HCT116 (cell line): Measurements from ENCODE around the gene ACBD4. TPM values are rescaled to one million over a fixed set of nuclear protein-coding genes. Genes with fewer than 3 reads are reported as not detected.

ENCODE experiments used
- ATAC-seq: fragments of 200-7000 bp; cut with Tn5 transposase; 2 replicates; pipeline ENCODE4 v1.9.1; 2020; ENCODE audit warnings: mild to moderate bottlenecking, moderate library complexity
- BruUV-seq: library from RNA; stranded (reverse); fragments of 400-500 nt; replicated peaks from 2 replicates; lab custom pipeline; 2021; lab: Mats Ljungman, UMichigan
- CTCF ChIA-PET: fragments of 300-600 bp; sonication (Branson Sonifier 250); formaldehyde crosslinking; loops from one replicate; lab custom pipeline; 2021; ENCODE audit warnings: antibody characterized with exemption; lab: Charles Lee
- POLR2A ChIA-PET: fragments of 300-600, 350-600 bp; sonication (Branson Sonifier 250); formaldehyde crosslinking; loops from one replicate; lab custom pipeline; 2021; ENCODE audit warnings: antibody characterized with exemption; lab: Charles Lee
- RAD21 ChIA-PET, 2 experiments: fragments of 300-600 bp; sonication (Branson Sonifier 250); formaldehyde crosslinking; loops; one replicate each; lab custom pipeline; 2023; ENCODE audit warnings: low total read pairs in 2 of 2; ENCODE audit not compliant: uncharacterized antibody in 2 of 2, unreplicated experiment in 2 of 2, low non-redundant PET in 1 of 2; lab: Charles Lee
- DNase-seq: peaks from one replicate; pipeline ENCODE4 v3.0.0-alpha.2; 2010; ENCODE audit warnings: low read depth, low spot score
- H2AFZ ChIP-seq: fragments of 200-600 bp; shearing (Covaris generic), sonication (generic); 2 replicates; pipeline ENCODE4 v1.6.1; 2017; ENCODE audit warnings: low read depth, mixed run types, mixed read lengths, antibody characterized with exemption, low read length; ENCODE audit not compliant: poor library complexity, severe bottlenecking
- H3K27ac ChIP-seq: 2 replicates; pipeline ENCODE4 v1.5.1; 2012; ENCODE audit warnings: low read depth, low read length
- H3K27me3 ChIP-seq: fragments of 200-600 bp; sonication (generic); 2 replicates; pipeline ENCODE4 v1.6.1; 2016; ENCODE audit warnings: mixed run types, low read length, mixed read lengths; ENCODE audit not compliant: insufficient read depth
- H3K36me3 ChIP-seq, 2 experiments: fragments of 200-500 bp in 1 of 2; fragments of 200-600 bp in 1 of 2; sonication (Bioruptor generic) in 1 of 2; sonication (generic) in 1 of 2; 2 replicates each; pipeline versions ENCODE4 v1.5.1 to v1.6.1; 2014 to 2016; ENCODE audit warnings: low read length in 2 of 2, inconsistent platforms in 1 of 2, mixed read lengths in 1 of 2, mixed run types in 1 of 2; ENCODE audit not compliant: insufficient read depth in 2 of 2, control insufficient read depth in 1 of 2
- H3K4me1 ChIP-seq, 2 experiments: fragments of 200-600 bp in 1 of 2; sonication (generic) in 1 of 2; 2 replicates each; pipeline versions ENCODE4 v1.5.1 to v1.6.1; 2012 to 2017; ENCODE audit warnings: low read length in 2 of 2, inconsistent platforms in 1 of 2, mild to moderate bottlenecking in 1 of 2, mixed read lengths in 1 of 2, mixed run types in 1 of 2, moderate library complexity in 1 of 2; ENCODE audit not compliant: insufficient read depth in 2 of 2, control insufficient read depth in 1 of 2
- H3K4me2 ChIP-seq: fragments of 200-600 bp; sonication (generic); 2 replicates; pipeline ENCODE4 v1.6.1; 2017; ENCODE audit warnings: mixed run types, low read length, mixed read lengths
- H3K4me3 ChIP-seq, 2 experiments: fragments of 200-600 bp in 1 of 2; sonication (generic) in 1 of 2; replicated peaks in 1 of 2; 2 replicates each; pipeline ENCODE4 v1.5.1; 2011 to 2016; ENCODE audit warnings: low read length in 2 of 2, control low read depth in 1 of 2, low read depth in 1 of 2, mild to moderate bottlenecking in 1 of 2, mixed read lengths in 1 of 2, mixed run types in 1 of 2
- H3K79me2 ChIP-seq: fragments of 200-600 bp; sonication (generic); 2 replicates; pipeline ENCODE4 v1.6.1; 2017; ENCODE audit warnings: mild to moderate bottlenecking, mixed run types, low read length, moderate library complexity, mixed read lengths; ENCODE audit not compliant: insufficient read depth
- H3K9ac ChIP-seq: fragments of 200-600 bp; sonication (generic); 2 replicates; pipeline ENCODE4 v1.6.1; 2016; ENCODE audit warnings: low read length, mixed read lengths
- H3K9me2 ChIP-seq: fragments of 200-600 bp; sonication (generic), shearing (Covaris generic); 2 replicates; pipeline ENCODE4 v1.6.1; 2017; ENCODE audit warnings: mixed run types, mild to moderate bottlenecking, moderate library complexity; ENCODE audit not compliant: insufficient read depth
- H3K9me3 ChIP-seq, 2 experiments: fragments of 200-500 bp in 1 of 2; fragments of 200-600 bp in 1 of 2; sonication (Bioruptor generic) in 1 of 2; sonication (generic) in 1 of 2; 2 replicates each; pipeline ENCODE4 v1.6.1; 2014 to 2017; ENCODE audit warnings: low read length in 2 of 2, mixed read lengths in 2 of 2, inconsistent platforms in 1 of 2, low read depth in 1 of 2, mild to moderate bottlenecking in 1 of 2, mixed run types in 1 of 2, moderate library complexity in 1 of 2; ENCODE audit not compliant: control insufficient read depth in 1 of 2, insufficient read depth in 1 of 2
- H4K20me1 ChIP-seq: fragments of 200-600 bp; sonication (generic), shearing (Covaris generic); 2 replicates; pipeline ENCODE4 v1.6.1; 2017; ENCODE audit warnings: mixed run types, mild to moderate bottlenecking, moderate library complexity; ENCODE audit not compliant: insufficient read depth
- ATF3 ChIP-seq: IDR thresholded peaks from 2 replicates; pipeline ENCODE4 v1.6.1; 2012
- CBX3 ChIP-seq: IDR thresholded peaks from 2 replicates; pipeline ENCODE4 v1.6.1; 2012; ENCODE audit warnings: low read depth
- CEBPB ChIP-seq: IDR thresholded peaks from 2 replicates; pipeline ENCODE4 v1.6.1; 2012; ENCODE audit warnings: low read depth
- EGR1 ChIP-seq: IDR thresholded peaks from 2 replicates; pipeline ENCODE4 v1.6.1; 2012; ENCODE audit warnings: low read depth
- ELF1 ChIP-seq: IDR thresholded peaks from 2 replicates; pipeline ENCODE4 v1.6.1; 2012; ENCODE audit warnings: low read depth, borderline replicate concordance
- EZH2 ChIP-seq: fragments of 200-600 bp; sonication (generic); IDR thresholded peaks from 2 replicates; pipeline ENCODE4 v1.6.1; 2017; ENCODE audit warnings: antibody characterized with exemption, mixed run types
- EZH2phosphoT487 ChIP-seq: fragments of 200-600 bp; IDR thresholded peaks from 2 replicates; pipeline ENCODE4 v1.6.1; 2018; ENCODE audit warnings: antibody characterized with exemption, borderline replicate concordance
- FOSL1 ChIP-seq: IDR thresholded peaks from 2 replicates; pipeline ENCODE4 v1.6.1; 2012; ENCODE audit warnings: low read depth
- MAX ChIP-seq: IDR thresholded peaks from 2 replicates; pipeline ENCODE4 v1.6.1; 2012
- POLR2A ChIP-seq: IDR thresholded peaks from 2 replicates; pipeline ENCODE4 v1.7.0; 2011; ENCODE audit warnings: borderline replicate concordance; ENCODE audit not compliant: insufficient read depth, insufficient read length; ENCODE audit errors: extremely low read depth
- POLR2AphosphoS5 ChIP-seq: IDR thresholded peaks from 2 replicates; pipeline ENCODE4 v1.6.1; 2011; ENCODE audit warnings: mild to moderate bottlenecking, low read depth, low read length, moderate library complexity
- RAD21 ChIP-seq: IDR thresholded peaks from 2 replicates; pipeline ENCODE4 v1.6.1; 2012; ENCODE audit warnings: low read depth, mild to moderate bottlenecking
- SIN3A ChIP-seq: IDR thresholded peaks from 2 replicates; pipeline ENCODE4 v1.6.1; 2012; ENCODE audit warnings: low read depth
- SP1 ChIP-seq: IDR thresholded peaks from 2 replicates; pipeline ENCODE4 v1.6.1; 2012; ENCODE audit warnings: low read depth
- SRF ChIP-seq: IDR thresholded peaks from 2 replicates; pipeline ENCODE4 v1.6.1; 2012; ENCODE audit warnings: low read depth
- TCF7L2 ChIP-seq: IDR thresholded peaks from 2 replicates; pipeline ENCODE4 v1.7.0; 2011; ENCODE audit warnings: borderline replicate concordance, inconsistent platforms; ENCODE audit not compliant: insufficient read depth, insufficient read length; ENCODE audit errors: extremely low read depth
- YY1 ChIP-seq: IDR thresholded peaks from 2 replicates; pipeline ENCODE4 v1.6.1; 2011; ENCODE audit warnings: low read length, low read depth, moderate library complexity, mild to moderate bottlenecking; ENCODE audit not compliant: insufficient replicate concordance; ENCODE audit errors: extremely low read depth
- ZBTB33 ChIP-seq: IDR thresholded peaks from 2 replicates; pipeline ENCODE4 v1.6.1; 2011; ENCODE audit warnings: mild to moderate bottlenecking, low read length, moderate library complexity; ENCODE audit not compliant: insufficient replicate concordance; ENCODE audit errors: extremely low read depth
- ZFX ChIP-seq: fragments of 450-650 bp; IDR thresholded peaks from 2 replicates; pipeline ENCODE4 v1.6.1; 2017
- ZNF274 ChIP-seq: fragments of 200-500 bp; sonication (Bioruptor generic); IDR thresholded peaks from 2 replicates; pipeline ENCODE4 v1.6.1; 2014; ENCODE audit warnings: mild to moderate bottlenecking, low read depth, low read length, inconsistent platforms
- intact Hi-C: fragments of 100-400 bp; cut with micrococcal nuclease; formaldehyde crosslinking; loops from 2 replicates; pipeline ENCODE4 v1.10.0; 2022
- total RNA-seq: library from RNA; stranded (reverse); gene quantifications from one replicate; pipeline ENCODE4 v1.2.1, GENCODE V29; 2021; ENCODE audit not compliant: unreplicated experiment

ACBD4 gene
- total RNA-seq, 1 experiment from 2014 or later = 13.6 TPM

DNA sequence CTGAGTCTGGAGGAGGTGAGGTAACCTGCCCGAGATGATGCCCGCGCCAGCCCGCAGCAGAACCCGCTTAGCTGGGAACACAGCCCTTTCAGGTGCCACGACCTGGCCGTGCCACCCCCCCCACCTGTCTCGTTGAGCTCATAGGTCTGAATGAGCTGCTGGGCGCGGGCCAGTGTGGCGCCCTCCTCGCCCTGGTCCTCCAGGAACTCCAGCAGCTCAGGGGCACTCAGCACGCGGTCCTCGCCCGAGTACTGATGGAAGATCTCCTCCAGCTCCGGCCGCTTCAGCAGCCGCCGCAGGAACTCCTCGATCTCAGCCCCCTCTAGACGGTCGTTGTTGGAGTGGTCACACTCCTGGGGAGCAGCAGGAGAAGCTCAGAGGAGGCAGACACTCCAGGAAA lies 16.8 kb upstream of the ACBD4 start:
- TF ChIP-seq MAX (no peak), RAD21 (no peak), ELF1 (no peak), SIN3A (no peak), YY1 (no peak), CBX3 (no peak), EZH2phosphoT487 (no peak), EZH2 (no peak), POLR2A (no peak)
- intact Hi-C loops = no loop called here
- H3K79me2 ChIP-seq = peaks cover 23% of the 10 kb centered on the region
- H3K9me3 ChIP-seq = no peaks in the 10 kb centered on the region
- RAD21 ChIA-PET = no interaction called here
- peaks cover 0 to 11% of the 10 kb centered on the region in 2 experiments; a peak in 2 of 4 replicates for H3K36me3 ChIP-seq
- no peaks in the 10 kb centered on the region for H3K9me2 ChIP-seq
- no peak overlapping the region for H3K4me3 ChIP-seq
- no peak for DNase-seq
- H2AFZ ChIP-seq = no peak overlapping the region
- ATAC-seq = no peak
- peaks cover 20 to 23% of the 10 kb centered on the region in 2 experiments for H3K4me1 ChIP-seq
- H3K9ac ChIP-seq = no peak overlapping the region
- CTCF ChIA-PET = interaction anchor here (1.3 kb wide), 1 partner anchor 17 kb away, joined by 4 read pairs; the partner anchor contains the start of gene ACBD4
- BruUV-seq = no TSS peak
- POLR2A ChIA-PET = no interaction called here
- no peaks in the 10 kb centered on the region for H4K20me1 ChIP-seq
- H3K27ac ChIP-seq = no peak overlapping the region
- H3K4me2 ChIP-seq = no peak overlapping the region
- H3K27me3 ChIP-seq = no peaks in the 10 kb centered on the region

- RAD21 ChIA-PET = no interaction called here
- H3K4me2 ChIP-seq = no peak overlapping the region
- no peaks in the 10 kb centered on the region for H3K9me2 ChIP-seq
- H3K27ac ChIP-seq = no peak overlapping the region
- TF ChIP-seq EZH2 (no peak), EZH2phosphoT487 (no peak), CEBPB (no peak), SIN3A (no peak), SRF (no peak), POLR2AphosphoS5 (no peak), RAD21 (no peak), FOSL1 (no peak), ELF1 (no peak), SP1 (no peak), ZFX (no peak), ATF3 (no peak), MAX (no peak), ZBTB33 (no peak), TCF7L2 (no peak), CBX3 (no peak), EGR1 (no peak), ZNF274 (no peak)
- TF ChIP-seq, all 23 proteins: peak for 0
- intact Hi-C loops = no loop called here
- no peaks in the 10 kb centered on the region for H3K9me3 ChIP-seq
- peaks cover 33 to 36% of the 10 kb centered on the region in 2 experiments for H3K4me1 ChIP-seq
- H3K79me2 ChIP-seq = peaks cover 29% of the 10 kb centered on the region
- ATAC-seq = no peak
- H4K20me1 ChIP-seq = no peaks in the 10 kb centered on the region
- no peak for DNase-seq
- H2AFZ ChIP-seq = no peak overlapping the region
- H3K27me3 ChIP-seq = no peaks in the 10 kb centered on the region
- no peak overlapping the region for H3K9ac ChIP-seq
- BruUV-seq = no TSS peak
- H3K4me3 ChIP-seq = no peak overlapping the region
- ChIA-PET POLR2A (no interaction called here), CTCF (no interaction called here)
- H3K36me3 ChIP-seq = peaks cover 0 to 11% of the 10 kb centered on the region in 2 experiments; a peak in 2 of 4 replicates
These were observed 15.5 kb upstream of the ACBD4 start for GRCh38 chr17:45119964-45120363.
